Common myeloid progenitor, CD34-positive (primary cell): ENCODE results near the gene AKTIP.

ENCODE experiments used
- CTCF ChIA-PET: fragments of 350-600 bp; sonication (Branson Sonifier 250); formaldehyde crosslinking; loops from one replicate; lab custom pipeline; 2021; ENCODE audit warnings: antibody characterized with exemption; lab: Charles Lee
- POLR2A ChIA-PET: fragments of 350-600 bp; sonication (Branson Sonifier 250); formaldehyde crosslinking; loops from one replicate; lab custom pipeline; 2021; ENCODE audit warnings: antibody characterized with exemption; lab: Charles Lee
- DNase-seq, 3 donors: peaks; one replicate each; pipeline versions ENCODE4 v3.0.0 to v3.0.0-alpha.2; 2013
- H3K27ac ChIP-seq, 2 experiments: 1 replicate in 1 of 2; 2 replicates in 1 of 2; pipeline ENCODE4 v1.7.0; 2013; ENCODE audit warnings: inconsistent platforms in 2 of 2, low read length in 2 of 2, mild to moderate bottlenecking in 2 of 2, low read depth in 1 of 2, moderate library complexity in 1 of 2; ENCODE audit not compliant: severe bottlenecking in 2 of 2, insufficient read depth in 1 of 2, poor library complexity in 1 of 2
- H3K27me3 ChIP-seq, 5 experiments: replicated peaks in 2 of 5; 1 replicate in 3 of 5; 2 replicates in 2 of 5; pipeline versions ENCODE4 v1.6.1 to v1.7.0; 2013; ENCODE audit warnings: low read length in 4 of 5, mild to moderate bottlenecking in 2 of 5, moderate library complexity in 2 of 5, inconsistent platforms in 1 of 5; ENCODE audit not compliant: insufficient read depth in 5 of 5, control insufficient read depth in 4 of 5
- H3K36me3 ChIP-seq, 4 experiments: 1 replicate in 2 of 4; 2 replicates in 2 of 4; pipeline versions ENCODE4 v1.6.1 to v1.7.0; 2013; ENCODE audit warnings: low read length in 3 of 4, control low read depth in 1 of 4, mild to moderate bottlenecking in 1 of 4; ENCODE audit not compliant: control insufficient read depth in 4 of 4, insufficient read depth in 4 of 4
- H3K4me1 ChIP-seq, 4 experiments: 1 replicate in 3 of 4; 2 replicates in 1 of 4; pipeline versions ENCODE4 v1.6.1 to v1.7.1; 2013; ENCODE audit warnings: low read length in 3 of 4, mild to moderate bottlenecking in 3 of 4, control low read depth in 1 of 4, inconsistent platforms in 1 of 4, moderate library complexity in 1 of 4; ENCODE audit not compliant: control insufficient read depth in 4 of 4, insufficient read depth in 4 of 4; ENCODE audit errors: control extremely low read depth in 1 of 4
- H3K4me3 ChIP-seq, 7 experiments: 1 replicate in 4 of 7; 2 replicates in 3 of 7; pipeline versions ENCODE4 v1.5.1 to v1.7.0; 2013; ENCODE audit warnings: mild to moderate bottlenecking in 7 of 7, low read length in 6 of 7, moderate library complexity in 6 of 7, inconsistent platforms in 2 of 7, low read depth in 2 of 7, control low read depth in 1 of 7; ENCODE audit not compliant: insufficient read depth in 4 of 7, control insufficient read depth in 1 of 7; ENCODE audit errors: extremely low read depth in 1 of 7
- H3K9me3 ChIP-seq, 5 experiments: 1 replicate in 4 of 5; 2 replicates in 1 of 5; pipeline versions ENCODE4 v1.6.1 to v1.7.1; 2013; ENCODE audit warnings: low read length in 4 of 5, mild to moderate bottlenecking in 2 of 5, inconsistent platforms in 1 of 5, low read depth in 1 of 5, moderate library complexity in 1 of 5; ENCODE audit not compliant: control insufficient read depth in 4 of 5, insufficient read depth in 2 of 5; ENCODE audit errors: control extremely low read depth in 1 of 5
- WGBS: methylation state at CpG from one replicate; pipeline ENCODE4 v1.1.5; 2013; ENCODE audit not compliant: insufficient coverage; 5-methylcytosine and 5-hydroxymethylcytosine counted together

AKTIP gene

DNA sequence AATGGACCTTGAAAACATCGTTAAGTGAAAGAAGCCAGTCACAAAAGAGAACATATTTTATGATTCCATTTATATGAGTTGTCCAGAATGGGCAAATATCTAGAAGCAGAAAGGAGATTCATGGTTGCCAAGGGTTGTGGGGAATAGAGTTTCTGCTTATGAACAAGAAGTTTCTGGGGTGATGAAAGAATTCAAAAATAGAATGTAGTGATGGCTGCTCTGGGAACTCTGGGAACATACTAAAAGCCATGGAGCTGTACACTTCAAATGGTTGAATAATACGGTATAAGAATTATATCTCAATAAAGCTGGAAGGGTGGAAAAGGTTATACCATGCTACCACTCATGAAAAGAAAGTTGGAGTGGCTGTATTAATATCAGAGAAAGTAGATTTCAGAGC lies 18.5 kb downstream of the AKTIP start:
- ChIA-PET POLR2A (no interaction called here), CTCF (no interaction called here)
- 100% methylated on average over 1 of the region's 2 CpGs for WGBS
- Histone ChIP-seq H3K9me3 (peaks cover 0 to 17% (median 0%) of the 10 kb centered on the region in 5 experiments), H3K36me3 (peaks cover 37 to 91% (median 54%) of the 10 kb centered on the region in 4 experiments), H3K4me3 (no peak overlapping the region), H3K4me1 (peaks cover 0 to 8% (median 1%) of the 10 kb centered on the region in 4 experiments), H3K27me3 (no peaks in the 10 kb centered on the region), H3K27ac (no peak overlapping the region)
- DNase-seq = no peak

DNA sequence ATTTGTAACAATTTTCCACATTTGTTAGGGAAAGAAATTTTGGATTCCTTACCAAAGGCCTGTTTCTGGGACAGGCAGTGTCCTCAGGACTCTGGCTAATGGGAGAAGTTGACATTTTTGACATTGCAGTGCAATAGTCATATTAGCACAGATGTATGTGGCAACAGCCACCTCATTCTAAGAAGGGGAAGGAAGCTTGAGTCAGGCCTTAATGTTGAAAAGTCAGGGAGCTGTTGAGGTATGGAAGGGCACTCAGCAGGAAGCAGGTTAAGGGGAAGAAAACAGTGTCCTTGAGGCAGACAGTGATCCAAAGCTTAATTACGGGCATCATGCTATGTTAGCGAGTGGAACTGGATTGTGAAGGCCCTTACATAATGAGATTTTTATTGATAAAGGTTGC lies 20.9 kb downstream of the AKTIP start:
- Histone ChIP-seq H3K27ac (no peak overlapping the region), H3K9me3 (peaks cover 0 to 17% (median 0%) of the 10 kb centered on the region in 5 experiments), H3K27me3 (no peaks in the 10 kb centered on the region), H3K4me1 (peaks cover 0 to 8% (median 1%) of the 10 kb centered on the region in 4 experiments), H3K36me3 (peaks cover 29 to 92% (median 56%) of the 10 kb centered on the region in 4 experiments), H3K4me3 (no peak overlapping the region)
- DNase-seq = peak in 2 of 3 donors; percentile 28 to 32
- ChIA-PET CTCF (no interaction called here), POLR2A (no interaction called here)
- 90% methylated on average over 2 of the region's 2 CpGs for WGBS

DNA sequence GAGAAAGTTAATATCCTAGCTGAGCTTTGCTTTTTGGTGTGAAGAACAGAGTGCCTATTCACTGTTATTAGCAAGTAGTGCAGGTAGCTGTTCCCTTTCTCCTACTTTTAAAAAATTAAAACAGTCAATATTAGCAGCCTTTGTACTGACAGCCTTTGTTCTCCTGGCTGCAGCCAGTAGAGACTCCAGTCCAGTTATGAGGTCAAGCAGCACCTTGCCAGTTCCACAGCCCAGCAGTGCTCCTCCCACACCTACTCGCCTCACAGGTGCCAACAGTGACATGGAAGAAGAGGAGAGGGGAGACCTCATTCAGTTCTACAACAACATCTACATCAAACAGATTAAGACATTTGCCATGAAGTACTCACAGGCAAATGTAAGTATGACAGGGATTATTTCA lies 22.6 kb downstream of the AKTIP start:
- peaks cover 0 to 2% (median 0%) of the 10 kb centered on the region in 5 experiments for H3K9me3 ChIP-seq
- H3K4me3 ChIP-seq = no peak overlapping the region
- no peak overlapping the region for H3K27ac ChIP-seq
- ChIA-PET POLR2A (no interaction called here), CTCF (no interaction called here)
- no peaks in the 10 kb centered on the region for H3K27me3 ChIP-seq
- peaks cover 24 to 86% (median 49%) of the 10 kb centered on the region in 4 experiments for H3K36me3 ChIP-seq
- peaks cover 0 to 8% (median 1%) of the 10 kb centered on the region in 4 experiments for H3K4me1 ChIP-seq
- no peak for DNase-seq
- no CpG with 5 or more reads among the region's 1 CpG for WGBS

DNA sequence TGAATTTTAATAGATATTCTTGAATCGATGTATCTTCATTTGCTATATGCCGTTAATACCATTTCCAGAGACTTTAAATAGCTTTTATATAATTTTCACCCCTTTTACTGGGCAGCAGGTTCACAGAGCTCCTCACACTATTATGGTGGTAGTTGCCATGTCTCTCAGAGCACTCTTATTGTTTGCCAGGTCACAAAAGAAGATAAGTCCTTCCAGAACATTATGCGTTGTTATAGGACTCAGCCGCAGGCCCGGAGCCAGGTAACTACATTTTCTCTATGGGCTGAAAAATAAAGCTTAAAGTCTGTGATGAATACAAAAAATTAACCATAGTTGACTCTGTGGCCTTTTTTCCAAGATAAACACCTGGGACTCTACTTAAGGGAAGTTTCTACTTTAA lies 24.0 kb downstream of the AKTIP start:
- no peak for DNase-seq
- Histone ChIP-seq H3K9me3 (no peaks in the 10 kb centered on the region), H3K27me3 (no peaks in the 10 kb centered on the region), H3K4me3 (no peak overlapping the region), H3K36me3 (peaks cover 20 to 82% (median 41%) of the 10 kb centered on the region in 4 experiments), H3K27ac (no peak overlapping the region), H3K4me1 (peaks cover 0 to 8% (median 1%) of the 10 kb centered on the region in 4 experiments)
- 92% methylated on average over 4 of the region's 5 CpGs for WGBS
- ChIA-PET POLR2A (no interaction called here), CTCF (no interaction called here)

DNA sequence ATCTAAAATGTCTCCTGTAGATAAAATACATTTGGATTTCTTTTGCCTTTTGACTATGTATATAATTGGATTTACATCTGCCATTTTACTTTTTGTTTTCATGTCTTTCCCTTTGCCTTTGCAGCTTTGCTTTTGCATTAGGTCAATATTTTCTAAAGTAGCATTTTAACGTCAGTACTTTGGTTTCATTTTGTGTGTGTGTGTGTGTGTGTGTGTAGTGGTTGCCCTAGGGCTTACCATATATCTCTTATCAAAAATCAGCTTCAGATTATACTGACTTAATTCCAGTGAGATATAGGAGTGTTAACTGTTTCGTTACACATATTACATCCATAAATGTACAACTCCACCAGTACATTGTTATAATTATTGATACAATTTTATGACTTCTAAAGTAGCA lies 26.1 kb downstream of the AKTIP start:
- no peak overlapping the region for H3K4me3 ChIP-seq
- peaks cover 13 to 83% (median 32%) of the 10 kb centered on the region in 4 experiments for H3K36me3 ChIP-seq
- H3K27ac ChIP-seq = no peak overlapping the region
- H3K9me3 ChIP-seq = peaks cover 0 to 4% (median 0%) of the 10 kb centered on the region in 5 experiments
- H3K4me1 ChIP-seq = peaks cover 0 to 3% (median 1%) of the 10 kb centered on the region in 4 experiments
- no peak for DNase-seq
- no peaks in the 10 kb centered on the region for H3K27me3 ChIP-seq
- WGBS = no CpG with 5 or more reads among the region's 2 CpGs
- CTCF ChIA-PET = interaction anchor here (1.3 kb wide), 1 partner anchor 10 kb away, joined by 3 read pairs; no protein-coding TSS in a partner anchor
- POLR2A ChIA-PET = no interaction called here

DNA sequence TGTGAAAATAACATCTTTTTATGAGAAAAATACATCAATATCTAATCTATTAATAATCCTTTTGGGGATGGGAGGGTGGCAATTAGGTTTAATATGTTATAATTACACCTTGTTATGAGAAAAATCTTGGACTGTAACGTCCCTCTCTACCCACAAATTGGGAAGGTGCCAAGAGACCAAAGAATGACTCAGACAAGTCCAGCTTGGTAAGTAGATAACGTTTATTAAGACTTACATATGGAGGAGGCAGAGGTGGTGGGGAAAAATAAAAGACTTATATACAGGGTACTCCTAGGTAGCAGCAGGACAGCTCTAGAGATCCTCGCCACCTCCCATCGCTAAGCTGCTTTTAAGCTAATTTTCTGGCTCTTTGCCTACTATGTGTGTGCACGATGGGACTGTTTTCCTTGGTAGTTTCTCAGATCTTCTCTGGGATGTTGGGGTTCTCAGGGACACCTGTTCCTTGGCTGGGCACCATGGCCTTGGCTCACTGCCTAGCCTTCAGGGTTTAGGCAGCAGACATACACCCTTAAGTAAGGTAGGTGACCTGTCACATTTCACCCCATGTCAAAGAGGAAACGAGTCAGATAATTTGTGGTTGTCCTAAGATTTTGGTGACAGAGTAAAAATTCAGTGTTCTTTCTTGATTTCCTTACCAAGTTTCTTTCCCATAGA lies 37.3 kb downstream of the AKTIP start:
- Histone ChIP-seq H3K4me1 (no peaks in the 10 kb centered on the region), H3K9me3 (no peaks in the 10 kb centered on the region), H3K4me3 (no peak overlapping the region), H3K36me3 (peaks cover 14 to 75% (median 28%) of the 10 kb centered on the region in 4 experiments), H3K27ac (no peak overlapping the region), H3K27me3 (no peaks in the 10 kb centered on the region)
- peak; percentile 34 to 68 (median 56) for DNase-seq
- ChIA-PET POLR2A (interaction anchor here (0.5 kb wide), 1 partner anchor 228 kb away, joined by 3 read pairs; no protein-coding TSS in a partner anchor), CTCF (no interaction called here)
- WGBS = no CpG with 5 or more reads among the region's 6 CpGs

DNA sequence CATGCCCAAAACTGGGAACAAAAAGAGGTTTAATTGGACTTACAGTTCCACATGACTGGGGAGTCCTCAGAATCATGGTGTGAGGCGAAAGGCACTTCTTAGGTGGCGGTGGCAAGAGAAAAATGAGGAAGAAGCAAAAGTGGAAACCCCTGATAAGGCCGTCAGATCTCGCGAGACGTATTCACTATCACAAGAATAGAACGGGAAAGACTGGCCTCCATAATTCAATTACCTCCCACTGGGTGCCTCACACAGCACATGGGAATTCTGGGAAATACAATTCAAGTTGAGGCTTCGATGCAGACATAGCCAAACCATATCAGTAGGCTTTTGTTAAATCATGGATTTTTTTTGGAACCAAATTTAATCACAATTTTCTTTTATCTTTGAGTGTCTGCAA lies 44.4 kb downstream of the AKTIP start:
- no peaks in the 10 kb centered on the region for H3K9me3 ChIP-seq
- no peak overlapping the region for H3K27ac ChIP-seq
- ChIA-PET CTCF (no interaction called here), POLR2A (no interaction called here)
- H3K4me1 ChIP-seq = peaks cover 0 to 12% (median 2%) of the 10 kb centered on the region in 4 experiments
- H3K27me3 ChIP-seq = peaks cover 0 to 8% (median 0%) of the 10 kb centered on the region in 5 experiments
- 100% methylated on average over 3 of the region's 8 CpGs for WGBS
- peaks cover 10 to 80% (median 37%) of the 10 kb centered on the region in 4 experiments for H3K36me3 ChIP-seq
- peak in 1 of 3 donors; percentile 11 for DNase-seq
- no peak overlapping the region for H3K4me3 ChIP-seq
